SH-SY5Y (cell line): Measurements from ENCODE around the gene VOPP1.

Source experiments
- GATA2 ChIP-seq: IDR thresholded peaks from 2 replicates; pipeline ENCODE4 v1.6.1; 2011; ENCODE audit warnings: mild to moderate bottlenecking, low read depth, low read length
- GATA3 ChIP-seq: IDR thresholded peaks from 2 replicates; pipeline ENCODE4 v1.6.1; 2011; ENCODE audit warnings: low read depth, mild to moderate bottlenecking, low read length, moderate library complexity

GRCh38 chr7:55472928-55473725 is 99.2 kb downstream of the VOPP1 start:
- TF ChIP-seq GATA2 (no peak), GATA3 (no peak)
